AG04449 (cell line): ENCODE measurements around the gene ARID2.

Source experiments
- CTCF ChIA-PET: fragments of 350-600 bp; formaldehyde crosslinking; extraction: SDS; loops from one replicate; lab custom pipeline; 2021; ENCODE audit warnings: antibody characterized with exemption; lab: Yijun Ruan, JAX
- POLR2A ChIA-PET: fragments of 400-600, 350-600 bp; formaldehyde crosslinking; extraction: SDS; loops from one replicate; lab custom pipeline; 2020; ENCODE audit warnings: antibody characterized with exemption, inconsistent platforms; lab: Yijun Ruan, JAX
- DNase-seq: peaks from one replicate; pipeline ENCODE4 v3.0.0-alpha.2; 2010; ENCODE audit warnings: low read depth, low spot score
- H3K4me3 ChIP-seq: 2 replicates; pipeline ENCODE4 v1.5.1; 2011; ENCODE audit warnings: low read depth, mild to moderate bottlenecking, control low read depth, low read length
- CTCF ChIP-seq: IDR thresholded peaks from one replicate; pipeline ENCODE4 v1.5.1; 2011; ENCODE audit warnings: mild to moderate bottlenecking, moderate library complexity, low read length, control low read depth, inconsistent platforms; ENCODE audit not compliant: insufficient read depth; ENCODE audit errors: missing control alignments

ARID2 gene

DNA sequence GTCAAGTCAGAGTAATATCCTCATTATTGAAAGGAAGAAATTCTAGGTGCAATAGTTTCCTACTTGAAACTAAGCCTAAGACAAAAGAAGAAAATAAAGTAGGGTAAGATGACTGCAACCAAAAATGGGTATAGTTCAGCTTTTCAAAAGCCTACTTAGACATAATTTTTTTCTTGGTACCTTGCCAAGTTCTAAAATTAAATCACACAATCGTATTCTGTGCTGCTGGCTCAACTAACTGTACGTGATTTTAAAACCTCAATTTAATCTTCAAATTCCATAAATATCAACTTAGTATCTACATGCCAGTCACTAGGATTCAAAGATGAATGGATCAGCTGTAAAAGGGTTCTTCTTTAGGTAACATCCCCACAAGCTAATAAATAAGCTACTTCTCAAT is 204.0 kb downstream of the ARID2 start:
- POLR2A ChIA-PET, result no interaction called here
- H3K4me3 ChIP-seq, result no peak overlapping the region
- TF ChIP-seq CTCF, result no peak
- CTCF ChIA-PET, result interaction anchor here (1.4 to 1.9 kb wide), 2 partner anchors 57 to 390 kb away, joined by 3 to 4 read pairs; no protein-coding TSS in a partner anchor
- DNase-seq, result no peak

GRCh38 chr12:45934956-45935355 is 205.4 kb downstream of the ARID2 start:
- ChIA-PET POLR2A (no interaction called here), CTCF (interaction anchor here (1.0 to 1.9 kb wide), 2 partner anchors 9 to 391 kb away, joined by 3 to 4 read pairs; no protein-coding TSS in a partner anchor)
- TF ChIP-seq CTCF, result no peak
- DNase-seq, result no peak
- H3K4me3 ChIP-seq, result no peak overlapping the region

DNA sequence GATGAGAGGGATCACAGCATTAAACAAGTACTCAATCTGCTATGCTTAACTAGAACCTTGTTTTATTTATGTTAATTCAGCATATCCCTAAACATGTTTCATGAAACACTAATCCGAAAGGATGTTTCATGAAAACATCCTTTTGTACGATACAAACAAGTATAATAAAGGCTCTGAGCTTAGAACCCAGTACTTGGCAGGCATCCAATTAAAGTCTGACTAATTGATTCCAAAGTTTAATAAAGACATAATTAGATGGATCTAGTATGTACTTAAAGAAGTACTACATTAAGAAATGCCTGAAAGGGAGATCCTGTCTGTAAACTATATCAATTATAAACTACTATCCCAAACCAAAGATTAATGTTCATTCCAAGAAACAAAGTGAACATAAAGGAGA is 209.1 kb downstream of the ARID2 start:
- TF ChIP-seq CTCF, result no peak
- POLR2A ChIA-PET, result no interaction called here
- CTCF ChIA-PET, result no interaction called here

GRCh38 chr12:45939759-45940158 is 210.3 kb downstream of the ARID2 start:
- ChIA-PET CTCF (interaction anchor here (1.3 kb wide), 1 partner anchor 9 kb away, joined by 4 read pairs; no protein-coding TSS in a partner anchor), POLR2A (no interaction called here)
- H3K4me3 ChIP-seq, result no peak overlapping the region
- no peak for TF ChIP-seq CTCF
- no peak for DNase-seq

More for the DNA sequence above, 209.1 kb downstream of the ARID2 start:
- no peak for DNase-seq
- H3K4me3 ChIP-seq, result no peak overlapping the region

- no peak for DNase-seq
- POLR2A ChIA-PET, result no interaction called here
- TF ChIP-seq CTCF, result no peak
- no peak overlapping the region for H3K4me3 ChIP-seq
- CTCF ChIA-PET, result no interaction called here
These were observed 215.3 kb downstream of the ARID2 start for GRCh38 chr12:45944771-45945170.

GRCh38 chr12:45946435-45946834 is 216.9 kb downstream of the ARID2 start:
- DNase-seq, result no peak
- no peak overlapping the region for H3K4me3 ChIP-seq
- ChIA-PET CTCF (interaction anchor here (0.6 to 1.9 kb wide), 4 partner anchors 12 to 185 kb away, joined by 3 to 7 read pairs (median 4); partner anchors contain the start of gene SCAF11), POLR2A (no interaction called here)
- TF ChIP-seq CTCF, result no peak
